ENCODE results near the gene P2RX3. TPM values are rescaled to one million over a fixed set of nuclear protein-coding genes. Genes with fewer than 3 reads are reported as not detected.

Gene P2RX3
- total and polyA plus RNA-seq, 4 donors, result 0.11 TPM; not detected in 3

DNA sequence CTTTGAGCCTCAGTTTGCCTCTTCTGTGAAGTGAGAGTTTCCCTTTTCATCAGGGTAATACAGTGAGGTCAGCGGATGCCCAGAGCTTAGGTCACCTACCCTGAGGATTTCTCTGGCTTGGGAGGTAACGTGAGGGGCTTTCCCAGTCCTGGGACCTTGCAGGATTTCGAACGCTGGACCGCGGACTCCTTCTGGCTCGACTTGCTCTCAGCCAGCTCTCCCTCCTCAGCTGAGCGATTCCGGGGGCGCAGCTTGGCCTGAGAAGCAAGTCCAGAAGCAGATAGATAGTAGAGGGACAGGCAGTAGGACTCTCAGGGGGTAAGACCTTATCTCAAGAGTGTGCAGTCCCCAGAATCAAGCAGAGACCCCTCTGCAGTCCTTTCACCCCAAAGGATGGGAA is 37.4 kb upstream of the P2RX3 start:
- TF ChIP-seq, protein P1, sequence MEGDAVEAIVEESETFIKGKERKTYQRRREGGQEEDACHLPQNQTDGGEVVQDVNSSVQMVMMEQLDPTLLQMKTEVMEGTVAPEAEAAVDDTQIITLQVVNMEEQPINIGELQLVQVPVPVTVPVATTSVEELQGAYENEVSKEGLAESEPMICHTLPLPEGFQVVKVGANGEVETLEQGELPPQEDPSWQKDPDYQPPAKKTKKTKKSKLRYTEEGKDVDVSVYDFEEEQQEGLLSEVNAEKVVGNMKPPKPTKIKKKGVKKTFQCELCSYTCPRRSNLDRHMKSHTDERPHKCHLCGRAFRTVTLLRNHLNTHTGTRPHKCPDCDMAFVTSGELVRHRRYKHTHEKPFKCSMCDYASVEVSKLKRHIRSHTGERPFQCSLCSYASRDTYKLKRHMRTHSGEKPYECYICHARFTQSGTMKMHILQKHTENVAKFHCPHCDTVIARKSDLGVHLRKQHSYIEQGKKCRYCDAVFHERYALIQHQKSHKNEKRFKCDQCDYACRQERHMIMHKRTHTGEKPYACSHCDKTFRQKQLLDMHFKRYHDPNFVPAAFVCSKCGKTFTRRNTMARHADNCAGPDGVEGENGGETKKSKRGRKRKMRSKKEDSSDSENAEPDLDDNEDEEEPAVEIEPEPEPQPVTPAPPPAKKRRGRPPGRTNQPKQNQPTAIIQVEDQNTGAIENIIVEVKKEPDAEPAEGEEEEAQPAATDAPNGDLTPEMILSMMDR (IDR thresholded peaks at IDR 0.05; ENCODE audit: control extremely low read depth, extremely low read depth), result no peak
- WGBS, 2 donors, result 97% methylated on average over 10 of the region's 10 CpGs
- DNase-seq (no peak), ATAC-seq (ENCODE audit: insufficient read depth, low FRiP score) (no peak)
- H3K9me3 ChIP-seq (ENCODE audit: control insufficient read depth in 4 of 4, insufficient read depth in 3 of 4, low read length in 3 of 4), result peaks cover 0 to 13% (median 3%) of the 10 kb centered on the region in 4 donors
- H3K27me3 ChIP-seq (ENCODE audit: control insufficient read depth in 3 of 3, insufficient read depth in 3 of 3, low read length in 2 of 3), result no peaks in the 10 kb centered on the region
- no peak overlapping the region for H3K27ac ChIP-seq (ENCODE audit: low read depth in 1 of 2, low read length in 1 of 2)
- peaks cover 22 to 53% (median 47%) of the 10 kb centered on the region in 4 donors for H3K36me3 ChIP-seq (ENCODE audit: control insufficient read depth in 4 of 4, insufficient read depth in 4 of 4, low read length in 4 of 4)
- H3K4me1 ChIP-seq (ENCODE audit: control insufficient read depth in 5 of 5, insufficient read depth in 5 of 5, low read length in 5 of 5), result peaks cover 0 to 15% (median 5%) of the 10 kb centered on the region in 5 donors
- H3K4me3 ChIP-seq, result no peak overlapping the region
- H3K9ac ChIP-seq (ENCODE audit: insufficient read depth in 1 of 2, low read length in 2 of 2), result no peak overlapping the region

DNA sequence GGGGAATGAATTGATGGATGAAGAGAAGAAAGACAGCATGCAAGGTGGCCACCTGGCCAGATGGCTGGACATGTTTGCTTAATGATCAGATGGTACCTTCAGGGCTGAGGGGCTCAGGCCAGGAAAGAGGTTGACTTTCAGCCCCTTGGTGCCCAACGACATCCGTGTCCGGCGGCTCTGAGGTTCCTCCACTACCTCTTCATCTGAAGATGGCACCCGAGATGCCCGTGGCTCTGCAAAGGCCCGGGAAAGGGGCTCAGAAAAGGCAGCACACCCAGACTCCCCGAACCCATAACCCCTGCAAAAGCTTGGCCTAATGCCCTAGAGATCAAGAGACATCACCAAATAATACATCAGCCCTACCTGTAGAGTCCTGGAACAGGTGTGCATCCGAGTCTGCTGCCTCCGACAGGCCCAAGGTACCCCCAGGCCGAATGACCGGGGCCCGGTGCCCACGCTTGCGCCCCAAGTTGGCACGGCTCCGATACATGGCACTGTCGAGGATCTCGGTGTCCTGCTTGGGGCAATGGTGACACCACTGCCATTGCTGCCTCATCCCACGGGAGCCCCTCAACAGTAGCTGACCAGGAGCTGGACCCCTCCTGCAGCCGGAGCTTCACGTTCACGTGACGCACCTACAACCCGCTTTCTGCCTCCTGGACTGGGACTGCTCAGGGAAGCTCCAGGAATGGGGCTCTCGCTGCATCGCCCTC is 36.3 kb upstream of the P2RX3 start:
- peaks cover 22 to 53% (median 47%) of the 10 kb centered on the region in 4 donors for H3K36me3 ChIP-seq (ENCODE audit: control insufficient read depth in 4 of 4, insufficient read depth in 4 of 4, low read length in 4 of 4)
- H3K9me3 ChIP-seq (ENCODE audit: control insufficient read depth in 4 of 4, insufficient read depth in 3 of 4, low read length in 3 of 4), result peaks cover 0 to 13% (median 3%) of the 10 kb centered on the region in 4 donors
- no peak overlapping the region for H3K4me3 ChIP-seq
- no peak overlapping the region for H3K27ac ChIP-seq (ENCODE audit: low read depth in 1 of 2, low read length in 1 of 2)
- DNase-seq (no peak), ATAC-seq (ENCODE audit: insufficient read depth, low FRiP score) (no peak)
- TF ChIP-seq, protein P1 (IDR thresholded peaks at IDR 0.05; ENCODE audit: control extremely low read depth, extremely low read depth), result no peak
- H3K4me1 ChIP-seq (ENCODE audit: control insufficient read depth in 5 of 5, insufficient read depth in 5 of 5, low read length in 5 of 5), result peaks cover 0 to 15% (median 5%) of the 10 kb centered on the region in 5 donors
- no peaks in the 10 kb centered on the region for H3K27me3 ChIP-seq (ENCODE audit: control insufficient read depth in 3 of 3, insufficient read depth in 3 of 3, low read length in 2 of 3)
- 97 to 98% methylated on average over 27 of the region's 27 CpGs for WGBS, 2 donors
- H3K9ac ChIP-seq (ENCODE audit: insufficient read depth in 1 of 2, low read length in 2 of 2), result no peak overlapping the region

DNA sequence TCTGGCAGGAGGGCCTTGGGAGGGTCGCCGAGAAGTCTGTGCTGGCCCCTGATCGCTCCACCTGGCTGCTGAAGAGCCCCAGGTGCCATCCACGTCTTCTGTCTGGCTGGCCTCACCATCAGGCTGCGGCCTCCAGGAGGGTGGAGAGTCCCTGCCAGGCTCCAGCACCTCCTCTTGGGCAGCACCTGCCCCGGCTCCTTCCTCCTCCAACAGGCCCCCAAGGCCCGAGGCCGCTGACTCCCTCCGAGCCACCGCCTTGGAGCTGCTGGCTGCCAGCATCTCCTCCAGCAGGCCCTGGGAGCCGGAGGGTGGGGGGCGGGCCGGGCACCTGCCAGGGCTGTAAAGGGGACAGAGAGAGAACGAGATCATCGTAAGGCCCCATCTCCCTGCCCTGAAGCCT is 35.7 kb upstream of the P2RX3 start:
- Histone ChIP-seq H3K4me3 (no peak overlapping the region), H3K27ac (ENCODE audit: low read depth in 1 of 2, low read length in 1 of 2) (no peak overlapping the region), H3K27me3 (ENCODE audit: control insufficient read depth in 3 of 3, insufficient read depth in 3 of 3, low read length in 2 of 3) (no peaks in the 10 kb centered on the region), H3K36me3 (ENCODE audit: control insufficient read depth in 4 of 4, insufficient read depth in 4 of 4, low read length in 4 of 4) (peaks cover 22 to 57% (median 47%) of the 10 kb centered on the region in 4 donors), H3K9ac (ENCODE audit: insufficient read depth in 1 of 2, low read length in 2 of 2) (no peak overlapping the region), H3K9me3 (ENCODE audit: control insufficient read depth in 4 of 4, insufficient read depth in 3 of 4, low read length in 3 of 4) (peaks cover 0 to 13% (median 3%) of the 10 kb centered on the region in 4 donors), H3K4me1 (ENCODE audit: control insufficient read depth in 5 of 5, insufficient read depth in 5 of 5, low read length in 5 of 5) (peaks cover 0 to 15% (median 5%) of the 10 kb centered on the region in 5 donors)
- DNase-seq (no peak), ATAC-seq (ENCODE audit: insufficient read depth, low FRiP score) (no peak)
- WGBS, 2 donors, result 90 to 98% methylated on average over 11 to 15 of the region's 15 CpGs
- TF ChIP-seq, protein P1 (IDR thresholded peaks at IDR 0.05; ENCODE audit: control extremely low read depth, extremely low read depth), result no peak

All from lung (tissue), 12 donors.